HG03469 (cell line): ENCODE measurements around the gene XPNPEP1.

Source experiments
- ATAC-seq: cut with Tn5 transposase; IDR thresholded peaks from one replicate; pipeline ENCODE4 v1.9.1; 2021; ENCODE audit warnings: mild to moderate bottlenecking, moderate library complexity, moderate number of reproducible peaks; ENCODE audit not compliant: unreplicated experiment

XPNPEP1 gene

GRCh38 chr10:109922976-109923921 lies at the start of gene XPNPEP1:
Gene XPNPEP1 (minus strand): TSS chr10:109923511. CDS start chr10:109923433, 78 bp downstream.
- peak; percentile 92 for ATAC-seq

- ATAC-seq, result no peak
These were observed 49.2 kb upstream of the XPNPEP1 start for GRCh38 chr10:109972372-109973001.

- ATAC-seq, result no peak
These were observed 48.3 kb upstream of the XPNPEP1 start for GRCh38 chr10:109971634-109972033.

GRCh38 chr10:109969760-109970346 lies 46.5 kb upstream of the XPNPEP1 start:
- ATAC-seq, result no peak

- no peak for ATAC-seq
These were observed 45.8 kb upstream of the XPNPEP1 start for GRCh38 chr10:109968953-109969759.

GRCh38 chr10:109967739-109968088 lies 44.4 kb upstream of the XPNPEP1 start:
- no peak for ATAC-seq

- no peak for ATAC-seq
These were observed 43.8 kb upstream of the XPNPEP1 start for GRCh38 chr10:109966961-109967738.

- no peak for ATAC-seq
These were observed 41.0 kb upstream of the XPNPEP1 start for GRCh38 chr10:109964318-109964717.

GRCh38 chr10:109963439-109963838 lies 40.1 kb upstream of the XPNPEP1 start:
- ATAC-seq, result no peak

GRCh38 chr10:109962247-109962646 lies 38.9 kb upstream of the XPNPEP1 start:
- ATAC-seq, result no peak

GRCh38 chr10:109961174-109962001 lies 38.1 kb upstream of the XPNPEP1 start:
- ATAC-seq, result no peak

GRCh38 chr10:109960682-109961081 lies 37.4 kb upstream of the XPNPEP1 start:
- no peak for ATAC-seq

- no peak for ATAC-seq
These were observed 36.2 kb upstream of the XPNPEP1 start for GRCh38 chr10:109959259-109960145.

GRCh38 chr10:109958059-109958458 lies 34.7 kb upstream of the XPNPEP1 start:
- ATAC-seq, result no peak

GRCh38 chr10:109957092-109957797 lies 33.9 kb upstream of the XPNPEP1 start:
- ATAC-seq, result peak; percentile 96

GRCh38 chr10:109956454-109957091 lies 33.3 kb upstream of the XPNPEP1 start:
- ATAC-seq, result peak; percentile 49

GRCh38 chr10:109953766-109954165 lies 30.5 kb upstream of the XPNPEP1 start:
- ATAC-seq, result no peak
